ENCODE measurements around the gene FRY.

Gene FRY

DNA sequence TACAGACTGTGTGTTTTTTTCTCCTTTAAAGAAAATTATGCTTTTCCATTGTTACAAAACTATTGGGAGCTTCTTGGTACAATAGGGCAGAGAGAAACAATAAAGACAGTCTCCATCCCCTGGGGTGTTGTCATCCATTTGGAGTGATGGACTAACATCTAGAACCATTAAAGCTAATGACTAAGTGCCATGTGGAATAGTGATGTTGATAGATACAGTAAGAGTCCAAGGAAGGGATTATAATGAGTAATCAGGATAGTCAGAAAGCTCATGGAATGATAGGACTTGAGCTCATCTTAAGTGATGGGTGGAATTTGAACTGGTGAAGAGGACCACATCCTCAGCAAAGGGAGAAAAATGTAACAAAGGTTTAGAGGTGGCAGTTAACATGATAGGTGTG lies 24.1 kb upstream of the FRY start:
- Histone ChIP-seq H3K4me2 (ENCODE audit: low read depth, low read length, poor library complexity, severe bottlenecking) (no peak overlapping the region), H2AFZ (ENCODE audit: low read length) (no peak overlapping the region), H4K20me1 (ENCODE audit: insufficient read depth, low read length, poor library complexity, severe bottlenecking) (no peaks in the 10 kb centered on the region), H3K4me1 (ENCODE audit: insufficient read depth, low read length, poor library complexity, severe bottlenecking) (peaks cover 8% of the 10 kb centered on the region), H3K36me3 (ENCODE audit: insufficient read depth, low read length) (no peaks in the 10 kb centered on the region), H3K9ac (ENCODE audit: low read depth, low read length, poor library complexity, severe bottlenecking) (no peak overlapping the region), H3K27me3 (ENCODE audit: insufficient read depth, low read length, poor library complexity, severe bottlenecking) (no peaks in the 10 kb centered on the region), H3K79me2 (ENCODE audit: insufficient read depth, low read length) (no peaks in the 10 kb centered on the region), H3K4me3 (ENCODE audit: low read length, poor library complexity, severe bottlenecking) (no peak overlapping the region), H3K9me3 (ENCODE audit: insufficient read depth, low read depth, low read length) (no peaks in the 10 kb centered on the region), H3K9me2 (replicated peaks; ENCODE audit: low read depth, low read length) (no peaks in the 10 kb centered on the region), H3F3A (ENCODE audit: low read depth) (no peaks in the 10 kb centered on the region)
- TF ChIP-seq, protein P1, sequence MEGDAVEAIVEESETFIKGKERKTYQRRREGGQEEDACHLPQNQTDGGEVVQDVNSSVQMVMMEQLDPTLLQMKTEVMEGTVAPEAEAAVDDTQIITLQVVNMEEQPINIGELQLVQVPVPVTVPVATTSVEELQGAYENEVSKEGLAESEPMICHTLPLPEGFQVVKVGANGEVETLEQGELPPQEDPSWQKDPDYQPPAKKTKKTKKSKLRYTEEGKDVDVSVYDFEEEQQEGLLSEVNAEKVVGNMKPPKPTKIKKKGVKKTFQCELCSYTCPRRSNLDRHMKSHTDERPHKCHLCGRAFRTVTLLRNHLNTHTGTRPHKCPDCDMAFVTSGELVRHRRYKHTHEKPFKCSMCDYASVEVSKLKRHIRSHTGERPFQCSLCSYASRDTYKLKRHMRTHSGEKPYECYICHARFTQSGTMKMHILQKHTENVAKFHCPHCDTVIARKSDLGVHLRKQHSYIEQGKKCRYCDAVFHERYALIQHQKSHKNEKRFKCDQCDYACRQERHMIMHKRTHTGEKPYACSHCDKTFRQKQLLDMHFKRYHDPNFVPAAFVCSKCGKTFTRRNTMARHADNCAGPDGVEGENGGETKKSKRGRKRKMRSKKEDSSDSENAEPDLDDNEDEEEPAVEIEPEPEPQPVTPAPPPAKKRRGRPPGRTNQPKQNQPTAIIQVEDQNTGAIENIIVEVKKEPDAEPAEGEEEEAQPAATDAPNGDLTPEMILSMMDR (conservative IDR thresholded peaks at IDR 0.05; ENCODE audit: low read length), result no peak
- no peak for TF ChIP-seq EZH2phosphoT487 (IDR thresholded peaks at IDR 0.05; ENCODE audit: borderline replicate concordance)

DNA sequence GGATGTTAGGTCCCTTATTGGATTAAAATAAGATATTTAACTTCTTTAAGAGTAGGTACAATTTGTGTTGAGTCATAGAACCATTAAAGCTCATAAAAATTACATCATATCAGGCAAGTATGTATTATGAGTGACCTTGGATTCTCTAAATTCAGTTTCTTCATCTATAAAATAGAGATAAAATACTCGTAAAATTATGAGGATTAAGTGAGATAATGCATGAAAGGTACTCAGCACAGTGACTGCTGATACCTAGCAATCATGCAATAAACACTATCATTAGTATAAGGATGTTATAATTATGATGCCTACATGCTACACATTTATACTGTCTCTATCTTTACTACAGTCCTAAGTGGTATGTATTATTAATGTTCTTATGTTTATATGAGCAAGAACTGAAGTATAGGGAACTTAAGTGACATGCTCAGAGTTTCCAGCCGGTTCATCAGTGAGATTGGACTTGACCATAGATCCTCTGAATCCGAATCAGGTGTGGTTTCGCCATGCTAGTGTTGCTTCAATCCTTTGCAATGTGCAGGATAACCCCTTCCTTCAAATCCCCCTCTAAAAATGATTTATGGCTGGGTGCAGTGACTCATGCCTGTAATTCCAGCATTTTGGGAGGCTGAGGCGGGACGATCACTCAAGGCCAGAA lies 22.9 kb upstream of the FRY start:
- TF ChIP-seq, protein P1 (conservative IDR thresholded peaks at IDR 0.05; ENCODE audit: low read length), result no peak
- no peak for TF ChIP-seq EZH2phosphoT487 (IDR thresholded peaks at IDR 0.05; ENCODE audit: borderline replicate concordance)
- H4K20me1 ChIP-seq (ENCODE audit: insufficient read depth, low read length, poor library complexity, severe bottlenecking), result no peaks in the 10 kb centered on the region

DNA sequence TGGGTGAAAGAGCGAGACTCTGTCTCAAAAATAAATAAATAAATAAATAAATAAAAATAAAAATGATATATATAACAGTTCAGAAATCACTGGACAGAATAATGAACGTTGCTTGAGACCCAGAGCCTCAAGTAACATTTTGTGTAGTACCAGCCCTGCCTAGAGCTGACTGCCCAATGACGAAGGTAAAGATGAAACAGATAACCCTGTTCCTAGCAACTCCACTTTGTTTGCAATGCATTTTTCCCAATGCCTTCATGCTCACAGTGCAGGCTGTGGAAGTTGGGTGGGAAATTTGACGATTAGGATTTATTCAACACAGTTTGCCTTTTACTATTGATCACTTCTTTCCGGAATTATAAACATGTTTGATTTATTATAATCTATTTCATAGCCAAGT lies 22.2 kb upstream of the FRY start:
- no peak overlapping the region for H3K4me3 ChIP-seq (ENCODE audit: low read length, poor library complexity, severe bottlenecking)
- no peak overlapping the region for H2AFZ ChIP-seq (ENCODE audit: low read length)
- no peaks in the 10 kb centered on the region for H3K9me2 ChIP-seq (replicated peaks; ENCODE audit: low read depth, low read length)
- no peaks in the 10 kb centered on the region for H3F3A ChIP-seq (ENCODE audit: low read depth)
- H3K27me3 ChIP-seq (ENCODE audit: insufficient read depth, low read length, poor library complexity, severe bottlenecking), result no peaks in the 10 kb centered on the region
- TF ChIP-seq EZH2phosphoT487 (IDR thresholded peaks at IDR 0.05; ENCODE audit: borderline replicate concordance), result no peak
- TF ChIP-seq, protein P1 (conservative IDR thresholded peaks at IDR 0.05; ENCODE audit: low read length), result no peak
- H3K9me3 ChIP-seq (ENCODE audit: insufficient read depth, low read depth, low read length), result no peaks in the 10 kb centered on the region
- no peaks in the 10 kb centered on the region for H3K36me3 ChIP-seq (ENCODE audit: insufficient read depth, low read length)
- no peak overlapping the region for H3K4me2 ChIP-seq (ENCODE audit: low read depth, low read length, poor library complexity, severe bottlenecking)
- no peaks in the 10 kb centered on the region for H3K79me2 ChIP-seq (ENCODE audit: insufficient read depth, low read length)
- H4K20me1 ChIP-seq (ENCODE audit: insufficient read depth, low read length, poor library complexity, severe bottlenecking), result no peaks in the 10 kb centered on the region
- peaks cover 8% of the 10 kb centered on the region for H3K4me1 ChIP-seq (ENCODE audit: insufficient read depth, low read length, poor library complexity, severe bottlenecking)
- no peak overlapping the region for H3K9ac ChIP-seq (ENCODE audit: low read depth, low read length, poor library complexity, severe bottlenecking)

More for the DNA sequence above, 22.9 kb upstream of the FRY start:
- Histone ChIP-seq H3K36me3 (ENCODE audit: insufficient read depth, low read length) (no peaks in the 10 kb centered on the region), H3K4me2 (ENCODE audit: low read depth, low read length, poor library complexity, severe bottlenecking) (no peak overlapping the region), H3K9me3 (ENCODE audit: insufficient read depth, low read depth, low read length) (no peaks in the 10 kb centered on the region), H3F3A (ENCODE audit: low read depth) (no peaks in the 10 kb centered on the region), H3K27me3 (ENCODE audit: insufficient read depth, low read length, poor library complexity, severe bottlenecking) (no peaks in the 10 kb centered on the region), H3K9ac (ENCODE audit: low read depth, low read length, poor library complexity, severe bottlenecking) (no peak overlapping the region), H3K4me1 (ENCODE audit: insufficient read depth, low read length, poor library complexity, severe bottlenecking) (peaks cover 8% of the 10 kb centered on the region), H2AFZ (ENCODE audit: low read length) (no peak overlapping the region), H3K79me2 (ENCODE audit: insufficient read depth, low read length) (no peaks in the 10 kb centered on the region), H3K4me3 (ENCODE audit: low read length, poor library complexity, severe bottlenecking) (no peak overlapping the region), H3K9me2 (replicated peaks; ENCODE audit: low read depth, low read length) (no peaks in the 10 kb centered on the region)
